CD4-positive, alpha-beta T cell treated with Interferon alpha-2 for 1 hour (primary cell): Measurements from ENCODE around the gene CRACR2A.

Experiments used
- DNase-seq, 2 donors: peaks; one replicate each; pipeline ENCODE4 v3.0.0-alpha.2; 2020 to 2022

Gene CRACR2A

DNA sequence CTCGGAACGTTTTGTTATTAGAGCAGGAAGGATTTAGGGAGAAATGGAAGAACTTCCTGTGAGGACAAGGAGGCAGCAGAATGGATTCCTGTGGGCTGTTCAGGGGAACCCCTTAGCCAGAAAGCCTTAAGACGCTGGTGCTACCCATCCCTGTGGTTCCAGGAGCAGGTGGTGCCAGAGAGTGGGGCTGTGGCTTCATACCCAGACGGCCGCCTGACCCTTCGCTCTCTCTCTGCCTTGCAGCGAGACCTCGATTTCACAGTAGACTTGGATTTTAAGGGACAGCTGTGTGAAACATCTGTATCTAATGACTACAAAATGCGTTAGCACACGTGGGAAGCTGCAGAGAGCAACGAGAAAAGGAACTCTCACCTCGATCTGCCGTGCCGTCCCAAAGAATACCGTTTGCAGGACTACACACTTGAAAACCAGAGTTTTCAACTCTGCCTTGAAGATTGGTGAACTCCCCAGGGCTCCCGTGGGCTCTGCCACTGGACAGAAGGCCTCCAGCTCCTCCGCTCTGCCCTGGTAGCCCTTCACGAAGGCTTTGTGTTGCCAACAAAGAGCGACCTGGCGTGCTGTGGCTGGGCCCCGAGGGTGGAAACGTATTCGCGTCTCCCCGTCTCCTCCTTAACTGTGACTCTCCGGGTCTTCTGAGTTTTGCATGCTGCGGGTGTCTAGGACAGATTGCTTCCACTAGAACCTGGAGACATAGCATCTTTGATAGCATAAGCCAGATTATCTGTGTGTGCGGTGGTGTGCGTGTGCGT is 159.9 kb downstream of the CRACR2A start:
- DNase-seq, result no peak

DNA sequence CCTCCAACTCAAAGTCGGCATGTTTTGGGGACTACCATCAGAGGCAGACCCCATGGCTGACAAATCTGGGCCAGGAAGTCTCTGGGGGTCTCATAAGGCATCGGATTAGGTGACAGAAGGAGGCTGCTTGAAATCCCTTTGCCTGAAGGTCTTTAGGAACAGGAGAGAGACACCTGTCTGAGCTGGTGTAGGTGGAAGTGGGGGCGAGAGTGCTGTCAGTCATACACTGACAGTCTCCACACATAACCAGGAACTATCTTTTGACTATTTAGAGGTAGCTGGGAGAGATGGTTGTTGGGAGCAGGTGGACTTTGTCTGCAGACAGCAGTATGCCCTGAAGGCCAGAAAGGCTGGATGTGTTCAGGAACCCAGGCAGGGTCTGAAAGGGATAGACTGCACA is 163.2 kb downstream of the CRACR2A start:
- DNase-seq, result no peak

DNA sequence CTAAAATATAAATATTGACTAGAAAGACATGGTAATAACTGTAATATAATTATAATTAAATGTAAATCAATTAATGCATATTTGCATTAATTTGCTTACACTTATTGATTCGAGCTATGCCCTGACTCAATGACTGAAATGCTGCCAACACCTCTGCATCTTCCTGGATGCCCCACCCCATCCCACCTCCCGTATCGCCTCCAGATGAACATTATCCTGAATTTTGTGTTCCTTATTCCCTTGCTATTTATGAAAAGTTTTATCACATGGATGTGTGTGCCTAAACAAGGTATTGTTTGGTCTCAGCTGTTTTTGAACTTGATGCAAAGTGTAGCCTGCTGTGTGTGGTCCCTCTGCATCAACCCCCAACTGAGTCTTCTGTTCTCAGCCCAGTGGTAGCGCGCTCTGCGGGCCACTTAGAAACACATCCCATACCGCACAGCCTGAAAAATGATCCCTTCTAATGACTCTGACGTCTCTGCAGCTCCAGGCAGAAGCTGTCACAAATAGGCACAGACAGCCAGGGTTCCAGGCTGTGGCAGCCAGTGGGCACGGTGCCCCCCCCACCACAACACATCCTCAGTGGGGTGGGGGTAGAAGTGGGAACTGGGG is 165.4 kb downstream of the CRACR2A start:
- no peak for DNase-seq

DNA sequence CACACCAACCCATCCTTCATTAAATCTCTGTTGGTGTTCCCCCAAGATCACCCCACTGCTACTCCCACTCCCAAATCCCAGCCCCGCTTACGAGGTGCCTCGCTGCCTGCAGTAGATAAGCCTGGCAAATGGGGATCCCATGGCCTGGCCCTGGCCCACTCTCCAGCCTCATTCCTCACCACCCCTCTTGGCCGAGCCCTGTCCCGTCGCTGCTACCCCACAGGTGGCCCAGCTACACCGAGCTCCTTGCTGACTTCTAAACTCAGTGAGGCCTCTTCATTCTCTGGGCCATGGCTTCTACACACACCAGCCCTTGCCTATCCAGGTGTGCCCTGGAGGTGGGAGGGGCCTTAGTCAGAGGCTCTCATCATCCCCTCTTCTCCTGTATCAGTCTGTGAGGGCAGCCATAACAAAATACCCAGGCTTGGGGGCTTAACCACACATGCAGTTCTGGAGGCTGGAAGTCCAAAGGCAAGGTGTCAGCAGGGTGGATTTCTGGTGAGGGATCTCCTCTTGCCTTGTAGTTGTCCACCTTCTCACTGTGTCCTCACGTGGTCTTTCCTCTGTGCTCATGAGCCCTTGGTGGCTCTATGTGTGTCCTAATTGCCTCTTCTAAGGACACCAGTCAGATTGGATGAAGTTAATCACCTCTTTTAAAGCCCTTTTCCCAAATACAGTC is 169.1 kb downstream of the CRACR2A start:
- no peak for DNase-seq

DNA sequence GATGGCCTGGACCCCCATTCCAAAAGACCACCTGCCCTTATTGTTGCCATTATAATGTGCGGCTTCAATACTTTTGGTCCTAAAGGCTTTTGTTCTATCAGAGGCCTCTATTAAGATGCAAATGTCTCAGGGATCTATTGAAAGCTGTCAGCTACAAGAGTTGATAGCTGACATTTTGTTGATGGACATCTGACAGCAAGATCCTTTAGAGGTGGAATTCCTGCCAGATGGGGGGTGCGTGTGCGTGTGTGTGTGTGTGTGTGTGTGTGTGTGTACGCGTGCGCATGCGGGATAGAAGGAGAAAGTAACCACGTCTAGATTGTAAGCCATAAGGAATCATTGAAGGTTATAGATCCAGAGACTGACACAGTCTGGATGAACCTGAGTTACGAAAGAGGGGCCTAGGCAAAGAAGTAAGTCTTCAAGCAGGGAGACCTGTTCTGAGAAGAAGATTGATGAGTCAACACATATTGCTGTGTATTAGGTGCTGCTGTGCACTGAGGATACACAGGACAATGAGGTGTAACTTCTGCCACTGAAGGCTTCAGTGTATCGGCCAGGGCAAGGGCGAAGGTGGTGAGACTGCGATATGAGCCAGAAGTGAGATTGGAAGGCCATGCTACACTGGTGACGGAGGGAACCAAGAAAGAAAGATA is 172.7 kb downstream of the CRACR2A start:
- DNase-seq, result no peak

DNA sequence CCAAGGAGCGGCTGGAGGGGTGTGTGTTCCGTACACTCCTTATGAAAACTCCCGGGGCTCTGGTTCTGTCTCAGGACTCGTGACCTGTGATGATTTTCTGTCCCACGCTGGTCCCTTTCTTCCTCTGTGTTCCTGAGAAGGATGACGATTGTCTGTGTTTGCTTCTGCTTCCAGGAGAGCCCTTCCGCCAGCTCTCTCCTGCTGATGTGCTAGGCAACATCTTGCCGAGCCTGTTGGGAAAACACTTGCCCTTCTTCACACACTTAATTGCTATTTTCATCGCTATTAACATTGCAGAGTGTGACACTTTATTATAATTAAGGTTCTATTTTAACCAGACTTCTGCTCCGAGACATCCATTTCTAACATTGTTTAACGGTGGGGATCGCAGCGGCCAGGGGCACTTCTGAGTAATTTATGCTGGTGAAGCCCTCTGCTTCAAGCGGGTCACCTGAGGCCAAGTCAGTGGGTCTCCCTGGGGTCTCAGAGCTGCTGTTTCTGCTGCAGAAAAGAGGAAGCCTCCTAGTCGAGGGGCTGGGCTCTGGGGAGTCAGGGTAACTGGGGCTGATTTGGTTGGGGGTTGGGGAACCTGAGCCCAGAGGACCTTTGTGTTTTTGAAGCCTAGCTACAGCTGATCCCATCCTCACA is 173.3 kb downstream of the CRACR2A start:
- DNase-seq, result no peak

DNA sequence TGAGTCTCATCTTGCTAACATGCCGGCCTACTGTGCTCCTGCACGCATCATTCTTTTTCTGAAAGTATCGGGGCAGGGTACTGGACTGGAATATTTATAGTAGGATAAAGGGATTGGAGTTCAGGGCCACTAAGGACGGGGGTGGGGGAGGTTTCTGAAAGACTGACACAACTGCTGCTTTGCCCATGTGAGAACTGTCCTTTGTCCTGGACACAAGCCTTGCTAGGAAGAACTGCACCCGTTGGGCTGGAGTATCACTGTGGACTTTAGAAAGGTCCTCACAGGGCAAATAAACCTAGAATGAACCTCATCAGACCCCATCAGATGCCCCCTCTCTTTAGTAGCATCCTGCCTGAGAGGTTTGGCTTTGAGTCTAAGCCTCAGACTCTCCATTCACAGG is 174.4 kb downstream of the CRACR2A start:
- no peak for DNase-seq

DNA sequence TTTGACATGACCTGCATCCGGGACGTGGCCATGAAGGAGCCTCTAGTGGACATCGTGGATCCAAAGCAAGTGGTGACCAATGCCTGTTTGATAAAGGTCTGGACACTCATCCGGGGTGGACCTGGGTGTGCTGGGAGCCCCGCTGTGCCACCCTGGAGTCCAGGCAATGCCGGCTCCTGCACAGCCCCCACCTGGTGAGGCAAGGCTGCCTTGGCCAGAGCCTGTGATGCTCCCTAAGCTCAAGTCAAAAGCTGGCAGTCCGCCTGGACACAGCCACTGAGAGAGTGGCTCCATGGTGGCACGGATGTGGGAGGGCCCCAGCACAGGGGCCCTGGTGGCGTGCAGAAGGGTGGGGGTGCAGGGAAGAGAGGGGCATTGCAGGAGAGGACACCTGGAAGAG is 176.0 kb downstream of the CRACR2A start:
- no peak for DNase-seq

DNA sequence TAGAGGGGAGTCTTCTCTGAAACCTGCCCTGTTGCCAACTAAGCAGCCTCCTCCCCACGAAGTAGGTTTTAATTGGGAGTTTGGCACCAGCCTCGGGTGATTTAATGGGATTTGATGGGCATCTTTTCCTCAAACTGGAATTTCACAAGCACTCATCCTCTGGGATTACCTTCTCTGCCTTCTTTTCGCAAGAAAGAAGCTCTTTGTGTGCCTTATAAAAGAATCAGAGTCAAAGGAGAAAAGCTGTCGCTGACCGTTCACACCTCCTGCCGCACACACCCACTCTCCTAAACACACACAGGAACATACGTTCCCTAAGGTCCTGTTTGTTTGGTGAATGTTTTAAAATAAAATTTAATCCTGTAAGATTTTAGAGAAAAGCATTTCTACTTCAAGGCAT is 177.9 kb downstream of the CRACR2A start:
- DNase-seq, result no peak

DNA sequence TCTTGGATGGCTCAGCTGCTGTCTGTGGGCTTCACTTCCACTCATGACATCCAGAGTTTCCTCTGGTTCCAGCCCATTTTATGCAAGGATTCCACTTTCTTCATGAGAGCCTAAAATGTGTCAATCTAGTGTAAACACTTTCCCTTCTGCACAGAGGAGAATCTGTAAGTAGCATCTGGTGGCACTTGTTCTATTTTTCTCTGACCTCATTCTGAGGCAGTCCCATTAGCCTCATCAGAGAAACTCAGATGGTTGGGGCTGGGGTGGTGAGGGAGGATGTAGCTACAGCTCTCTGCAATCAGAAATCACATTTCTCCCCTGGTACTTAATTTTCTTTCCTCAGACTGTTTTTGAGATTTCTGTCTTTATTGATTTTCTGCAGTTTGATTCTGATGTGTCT is 180.3 kb downstream of the CRACR2A start:
- DNase-seq, result no peak

DNA sequence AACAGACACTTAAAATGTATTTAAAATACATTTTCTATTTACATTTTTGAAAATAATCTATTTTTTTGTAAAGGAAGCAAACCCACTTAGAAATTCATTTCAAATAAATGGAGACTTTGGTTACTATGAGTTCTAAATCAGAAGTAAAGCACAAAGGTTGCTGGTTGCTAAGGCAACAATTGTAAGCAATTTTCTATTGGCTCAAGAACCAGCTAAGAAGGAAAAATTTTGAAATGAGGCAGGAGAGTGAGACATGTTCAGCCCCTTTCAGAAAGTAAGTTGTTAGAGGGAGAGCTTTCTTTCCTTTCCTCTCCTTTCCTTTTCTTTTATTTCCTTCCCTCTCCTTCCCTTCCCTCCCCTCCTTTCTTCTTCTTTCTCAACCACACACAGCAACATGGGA is 181.2 kb downstream of the CRACR2A start:
- no peak for DNase-seq

DNA sequence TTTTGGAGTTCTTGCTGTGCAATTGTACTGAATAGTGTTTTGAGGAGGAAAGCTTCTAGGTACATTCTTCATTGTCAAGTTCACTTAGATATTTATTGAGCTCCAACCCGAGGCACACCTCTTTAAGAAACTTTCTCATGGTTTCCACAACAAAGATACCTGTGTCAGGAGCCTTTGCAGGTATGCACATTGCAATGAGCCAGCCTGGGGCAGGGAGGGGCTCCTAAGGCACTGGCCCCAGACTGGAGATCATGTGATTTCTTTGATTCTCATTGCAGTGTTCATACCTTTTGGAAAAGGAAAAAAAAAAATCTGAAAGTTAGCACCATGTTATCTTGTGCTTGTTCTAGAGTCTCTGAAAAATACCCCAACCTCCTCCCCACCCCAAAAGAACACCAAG is 181.6 kb downstream of the CRACR2A start:
- no peak for DNase-seq

DNA sequence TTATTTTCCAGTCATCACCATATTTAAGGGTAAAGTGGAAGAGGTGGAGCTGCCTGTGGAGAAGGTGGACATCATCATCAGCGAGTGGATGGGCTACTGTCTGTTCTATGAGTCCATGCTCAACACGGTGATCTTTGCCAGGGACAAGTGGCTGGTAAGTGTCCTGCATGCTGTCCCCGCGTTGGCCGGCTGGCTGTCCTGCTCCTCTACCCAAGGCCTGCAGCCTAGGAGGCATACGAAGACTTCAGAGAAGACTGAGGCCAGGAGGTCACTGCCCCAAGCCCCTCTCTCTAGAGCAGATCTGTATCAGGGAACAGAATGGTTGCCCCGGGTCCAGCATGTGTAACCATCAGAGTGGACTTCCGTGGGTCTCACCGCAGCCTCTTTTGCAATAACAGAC is 184.2 kb downstream of the CRACR2A start:
- DNase-seq, result no peak

DNA sequence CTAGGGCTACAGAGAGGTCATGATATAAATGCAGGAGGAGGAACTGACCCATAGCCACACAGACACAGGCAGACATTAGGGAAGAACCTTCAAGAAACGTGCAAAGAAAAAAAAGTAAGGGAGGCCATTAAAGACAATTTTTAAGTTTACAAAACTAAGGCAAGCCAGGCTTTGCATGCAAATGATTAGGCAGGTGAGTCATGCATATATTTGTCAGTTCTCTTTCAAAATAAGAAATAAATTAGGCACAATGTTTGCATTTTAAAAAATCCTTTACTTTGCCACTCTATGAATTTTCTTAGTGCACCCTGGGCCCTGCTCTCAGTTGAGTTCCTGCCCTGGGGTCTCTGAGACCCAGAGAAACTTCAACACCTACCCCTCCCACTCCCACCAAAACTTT is 186.9 kb downstream of the CRACR2A start:
- no peak for DNase-seq
